H1 (cell line): Measurements from ENCODE around the gene SPACDR. TPM values are rescaled to one million over a fixed set of nuclear protein-coding genes. Genes with fewer than 3 reads are reported as not detected.

Source experiments
- CTCF ChIA-PET: fragments of 300-600 bp; sonication (Branson Sonifier 250); formaldehyde crosslinking; loops from one replicate; lab custom pipeline; 2021; ENCODE audit not compliant: partially characterized antibody; lab: Charles Lee
- POLR2A ChIA-PET: fragments of 300-600 bp; sonication (Branson Sonifier 250); formaldehyde crosslinking; loops from one replicate; lab custom pipeline; 2021; ENCODE audit warnings: inconsistent platforms; ENCODE audit not compliant: partially characterized antibody; lab: Charles Lee
- DNase-seq, 2 experiments: peaks; one replicate each; pipeline versions ENCODE4 v3.0.0 to v3.0.0-alpha.2; 2010 to 2022; ENCODE audit warnings: low spot score in 2 of 2, low read depth in 1 of 2, mixed read lengths in 1 of 2
- FAIRE-seq: peaks from 2 replicates; lab custom pipeline; 2011; peaks lifted over from hg19 to GRCh38; lab: Jason Lieb, UNC
- H2AFZ ChIP-seq: 2 replicates; pipeline ENCODE4 v1.8.1; 2012; ENCODE audit warnings: low read length, inconsistent platforms
- H2AK5ac ChIP-seq: 2 replicates; pipeline ENCODE4 v1.6.1; 2013; ENCODE audit warnings: low read depth, low read length
- H2BK120ac ChIP-seq: replicated peaks from 2 replicates; pipeline ENCODE3; 2013; ENCODE audit warnings: low read depth, low read length, inconsistent platforms
- H2BK12ac ChIP-seq: 2 replicates; pipeline ENCODE4 v1.6.1; 2013; ENCODE audit warnings: low read depth, low read length
- H2BK15ac ChIP-seq: 2 replicates; pipeline ENCODE4 v1.6.1; 2013; ENCODE audit warnings: low read length
- H2BK20ac ChIP-seq: 2 replicates; pipeline ENCODE4 v1.6.1; 2013; ENCODE audit warnings: low read length
- H2BK5ac ChIP-seq: 2 replicates; pipeline ENCODE4 v1.6.1; 2013; ENCODE audit warnings: low read depth, low read length
- H3K14ac ChIP-seq: 2 replicates; pipeline ENCODE4 v1.6.1; 2013; ENCODE audit warnings: inconsistent platforms; ENCODE audit not compliant: insufficient read length
- H3K18ac ChIP-seq: 2 replicates; pipeline ENCODE4 v1.6.1; 2013; ENCODE audit warnings: low read length; ENCODE audit errors: extremely low read depth
- H3K23ac ChIP-seq: 2 replicates; pipeline ENCODE4 v1.6.1; 2013; ENCODE audit warnings: inconsistent platforms; ENCODE audit not compliant: insufficient read length
- H3K23me2 ChIP-seq: 2 replicates; pipeline ENCODE4 v1.6.1; 2013; ENCODE audit warnings: low read depth, low read length
- H3K27ac ChIP-seq: 2 replicates; pipeline ENCODE4 v1.6.1; 2011; ENCODE audit warnings: low read depth, low read length, inconsistent platforms
- H3K27me3 ChIP-seq, 4 experiments: replicated peaks in 1 of 4; 1 replicate in 1 of 4; 2 replicates in 3 of 4; pipeline versions ENCODE4 v1.6.1 to v1.8.1; 2011 to 2013; ENCODE audit warnings: low read length in 3 of 4, mild to moderate bottlenecking in 3 of 4, inconsistent platforms in 2 of 4, mixed read lengths in 2 of 4, moderate library complexity in 1 of 4; ENCODE audit not compliant: control insufficient read depth in 3 of 4, insufficient read depth in 3 of 4; ENCODE audit errors: extremely low read depth in 1 of 4
- H3K36me3 ChIP-seq, 4 experiments: 2 replicates each; pipeline versions ENCODE4 v1.6.1 to v1.8.1; 2011 to 2013; ENCODE audit warnings: mild to moderate bottlenecking in 4 of 4, low read length in 3 of 4, moderate library complexity in 2 of 4, control low read depth in 1 of 4, inconsistent platforms in 1 of 4; ENCODE audit not compliant: insufficient read depth in 4 of 4, control insufficient read depth in 2 of 4
- H3K4ac ChIP-seq: replicated peaks from 2 replicates; pipeline ENCODE3; 2013; ENCODE audit warnings: low read length, low read depth, mixed read lengths, inconsistent platforms; ENCODE audit not compliant: insufficient read length
- H3K4me1 ChIP-seq, 4 experiments: replicated peaks in 1 of 4; 1 replicate in 1 of 4; 2 replicates in 3 of 4; pipeline versions ENCODE4 v1.6.1 to v1.8.1; 2011 to 2013; ENCODE audit warnings: low read length in 3 of 4, inconsistent platforms in 2 of 4, mixed read lengths in 1 of 4; ENCODE audit not compliant: insufficient read depth in 4 of 4, control insufficient read depth in 3 of 4
- H3K4me2 ChIP-seq, 2 experiments: 2 replicates each; pipeline versions ENCODE4 v1.6.1 to v1.8.1; 2011 to 2013; ENCODE audit warnings: low read depth in 2 of 2, low read length in 2 of 2, control low read depth in 1 of 2, inconsistent platforms in 1 of 2, mild to moderate bottlenecking in 1 of 2; ENCODE audit not compliant: insufficient read depth in 1 of 2
- H3K4me3 ChIP-seq, 4 experiments: fragments of 200-600, 300-600 bp in 1 of 4; sonication (generic), shearing (Covaris generic), sonication (Bioruptor Twin) in 1 of 4; 2 replicates each; pipeline versions ENCODE4 v1.5.1 to v1.8.1; 2011 to 2016; ENCODE audit warnings: low read length in 4 of 4, low read depth in 3 of 4, control low read depth in 2 of 4, inconsistent platforms in 2 of 4, mild to moderate bottlenecking in 2 of 4, mixed read lengths in 1 of 4, moderate library complexity in 1 of 4; ENCODE audit not compliant: insufficient read depth in 2 of 4; ENCODE audit errors: extremely low read depth in 1 of 4
- H3K56ac ChIP-seq: replicated peaks from 2 replicates; pipeline ENCODE3; 2013; ENCODE audit warnings: low read depth, mild to moderate bottlenecking, mixed read lengths, low read length, inconsistent platforms; ENCODE audit not compliant: insufficient read length
- H3K79me1 ChIP-seq: 2 replicates; pipeline ENCODE4 v1.6.1; 2013; ENCODE audit warnings: low read depth, low read length, control low read depth
- H3K79me2 ChIP-seq, 2 experiments: 2 replicates each; pipeline versions ENCODE4 v1.6.1 to v1.8.1; 2012 to 2013; ENCODE audit warnings: low read length in 2 of 2, mild to moderate bottlenecking in 2 of 2, inconsistent platforms in 1 of 2; ENCODE audit not compliant: insufficient read depth in 2 of 2, control insufficient read depth in 1 of 2
- H3K9ac ChIP-seq, 4 experiments: replicated peaks in 1 of 4; 1 replicate in 1 of 4; 2 replicates in 3 of 4; pipeline versions ENCODE4 v1.6.1 to v1.8.1; 2011 to 2013; ENCODE audit warnings: low read depth in 3 of 4, low read length in 3 of 4, control low read depth in 2 of 4, mild to moderate bottlenecking in 2 of 4, moderate library complexity in 2 of 4, inconsistent platforms in 1 of 4; ENCODE audit errors: extremely low read depth in 1 of 4
- H3K9me3 ChIP-seq, 2 experiments: 2 replicates each; pipeline versions ENCODE4 v1.6.1 to v1.8.1; 2012 to 2013; ENCODE audit warnings: mild to moderate bottlenecking in 2 of 2, moderate library complexity in 2 of 2, control low read depth in 1 of 2, inconsistent platforms in 1 of 2, low read depth in 1 of 2, low read length in 1 of 2, mixed read lengths in 1 of 2; ENCODE audit not compliant: insufficient read depth in 2 of 2
- H4K20me1 ChIP-seq, 2 experiments: replicated peaks in 1 of 2; 2 replicates each; pipeline versions ENCODE3 to v1.8.1; 2011 to 2013; ENCODE audit warnings: inconsistent platforms in 2 of 2, low read length in 2 of 2, mild to moderate bottlenecking in 1 of 2; ENCODE audit not compliant: insufficient read depth in 2 of 2, control insufficient read depth in 1 of 2
- H4K5ac ChIP-seq: 2 replicates; pipeline ENCODE4 v1.6.1; 2013; ENCODE audit warnings: low read length, low read depth, mixed read lengths, inconsistent platforms; ENCODE audit not compliant: insufficient read length
- H4K8ac ChIP-seq: 2 replicates; pipeline ENCODE4 v1.8.0; 2013; ENCODE audit warnings: mild to moderate bottlenecking, moderate library complexity, low read length, inconsistent platforms; ENCODE audit not compliant: insufficient read depth; ENCODE audit errors: extremely low read depth
- H4K91ac ChIP-seq: replicated peaks from 2 replicates; pipeline ENCODE3; 2013; ENCODE audit warnings: low read length, mixed read lengths, inconsistent platforms; ENCODE audit not compliant: insufficient read length
- ASH2L ChIP-seq: fragments of 200-600, 300-600 bp; sonication (generic); IDR thresholded peaks from one replicate; pipeline ENCODE4 v1.7.1; 2017; ENCODE audit warnings: low read length
- EZH2 ChIP-seq: fragments of 200-600 bp; sonication (generic); IDR thresholded peaks from 2 replicates; pipeline ENCODE4 v1.7.1; 2012; ENCODE audit warnings: low read depth, mild to moderate bottlenecking, moderate library complexity, low read length, inconsistent platforms; ENCODE audit not compliant: severe bottlenecking
- JUN ChIP-seq: IDR thresholded peaks from 2 replicates; pipeline ENCODE4 v1.6.1; 2011; ENCODE audit warnings: low read depth, mild to moderate bottlenecking, improper control_type of control experiment, low read length
- KDM5A ChIP-seq: fragments of 200-600 bp; IDR thresholded peaks from 2 replicates; pipeline ENCODE4 v1.7.1; 2012; ENCODE audit warnings: mild to moderate bottlenecking, low read length, inconsistent platforms, mixed read lengths
- ZNF274 ChIP-seq: IDR thresholded peaks from 2 replicates; pipeline ENCODE4 v1.7.0; 2012; ENCODE audit warnings: low read length, borderline replicate concordance; ENCODE audit errors: extremely low read depth
- polyA plus RNA-seq, 7 experiments: library from polyadenylated mRNA; depleted of rRNA in 3 of 7; stranded (reverse) in 5 of 7; unstranded in 2 of 7; fragments of >200 nt in 5 of 7; fragments of 200-250 nt in 2 of 7; gene quantifications; 1 replicate in 5 of 7; 2 replicates in 1 of 7; 4 replicates in 1 of 7; pipeline versions ENCODE4 v1.2.1 to v1.2.3, GENCODE V29; 2011 to 2013; ENCODE audit warnings: missing spikeins in 2 of 7, mixed read lengths in 2 of 7
- total RNA-seq: library from RNA; stranded (reverse); fragmentation: NEBNext Ultra II Directional; extraction: Animal tissue kit (Norgen Biotek cat#: 25700); gene quantifications from 2 replicates; pipeline ENCODE4 v1.2.1, GENCODE V29; 2021

SPACDR gene
- total and polyA plus RNA-seq, 2 of the 8 experiments (the other 6 are each of a cell fraction or from before 2014, with no cell fraction given), result 0.26 TPM; not detected in 1

- Histone ChIP-seq H3K27me3 (peaks cover 0 to 6% (median 6%) of the 10 kb centered on the region in 4 experiments; a peak in 4 of 7 replicates), H2BK120ac (no peak overlapping the region), H3K14ac (no peak overlapping the region), H3K36me3 (peaks cover 0 to 8% (median 0%) of the 10 kb centered on the region in 4 experiments; a peak in 1 of 8 replicates), H3K4ac (no peak overlapping the region), H4K8ac (no peak overlapping the region), H3K9me3 (peaks cover 0 to 6% of the 10 kb centered on the region in 2 experiments; a peak in 1 of 4 replicates), H3K79me2 (peaks cover 0 to 12% of the 10 kb centered on the region in 2 experiments; a peak in 3 of 4 replicates), H3K4me3 (no peak overlapping the region), H3K4me1 (peaks cover 0 to 12% (median 7%) of the 10 kb centered on the region in 4 experiments; a peak in 6 of 7 replicates), H2AFZ (no peak overlapping the region), H2BK20ac (no peak overlapping the region), H3K27ac (no peak overlapping the region), H3K23ac (no peak overlapping the region), H2AK5ac (no peak overlapping the region), H4K91ac (no peak overlapping the region), H3K18ac (no peak overlapping the region), H3K9ac (no peak overlapping the region), H2BK12ac (no peak overlapping the region), H4K20me1 (peaks cover 0 to 4% of the 10 kb centered on the region in 2 experiments), H2BK15ac (no peak overlapping the region), H3K79me1 (0 out of 2 replicates have a peak, but pooled peaks cover 2% of the 10 kb centered on the region), H3K56ac (no peak overlapping the region), H2BK5ac (no peak overlapping the region), H3K23me2 (peaks cover 8% of the 10 kb centered on the region; the same call in 1 of the 2 replicates), H4K5ac (no peak overlapping the region), H3K4me2 (no peak overlapping the region)
- FAIRE-seq, result no peak
- TF ChIP-seq KDM5A, result no peak
- TF ChIP-seq JUN, result no peak
- TF ChIP-seq EZH2, result no peak
- TF ChIP-seq ASH2L, result no peak
- no peak for TF ChIP-seq ZNF274
- ChIA-PET CTCF (interaction anchor here (0.7 to 1.3 kb wide), 2 partner anchors 43 to 139 kb away, joined by 3 to 4 read pairs; no protein-coding TSS in a partner anchor), POLR2A (interaction anchor here (0.9 to 4.2 kb wide), 2 partner anchors 15 to 19 kb away, joined by 3 to 62 read pairs; no protein-coding TSS in a partner anchor)
- DNase-seq, result no peak
These were observed 37.5 kb downstream of the SPACDR start for GRCh38 chr7:100426516-100426915.
